ENCODE results near the gene LTC4S. TPM values are rescaled to one million over a fixed set of nuclear protein-coding genes. Genes with fewer than 3 reads are reported as not detected.

The LTC4S gene
- total RNA-seq, 1 donor from 2014 or later = 0.26 TPM

GRCh38 chr5:179827680-179828079 is 33.9 kb downstream of the LTC4S start:
- no peak for FAIRE-seq
- peak; percentile 35 for DNase-seq (ENCODE audit: low read depth)
- Histone ChIP-seq H3K4me3 (ENCODE audit: low read depth, low read length) (no peak overlapping the region), H3K27me3 (ENCODE audit: control insufficient read depth, insufficient read depth, low read length) (no peaks in the 10 kb centered on the region), H3K36me3 (ENCODE audit: control insufficient read depth, insufficient read depth, low read length) (peaks cover 60% of the 10 kb centered on the region)
- TF ChIP-seq CTCF (IDR thresholded peaks at IDR 0.05; ENCODE audit: insufficient read depth, low read length, severe bottlenecking) = no peak

- Histone ChIP-seq H3K27me3 (ENCODE audit: control insufficient read depth, insufficient read depth, low read length) (no peaks in the 10 kb centered on the region), H3K36me3 (ENCODE audit: control insufficient read depth, insufficient read depth, low read length) (peaks cover 63% of the 10 kb centered on the region), H3K4me3 (ENCODE audit: low read depth, low read length) (no peak overlapping the region)
- no peak for FAIRE-seq
- no peak for TF ChIP-seq CTCF (IDR thresholded peaks at IDR 0.05; ENCODE audit: insufficient read depth, low read length, severe bottlenecking)
- DNase-seq (ENCODE audit: low read depth) = no peak
These were observed 35.1 kb downstream of the LTC4S start for GRCh38 chr5:179828756-179829421.

DNA sequence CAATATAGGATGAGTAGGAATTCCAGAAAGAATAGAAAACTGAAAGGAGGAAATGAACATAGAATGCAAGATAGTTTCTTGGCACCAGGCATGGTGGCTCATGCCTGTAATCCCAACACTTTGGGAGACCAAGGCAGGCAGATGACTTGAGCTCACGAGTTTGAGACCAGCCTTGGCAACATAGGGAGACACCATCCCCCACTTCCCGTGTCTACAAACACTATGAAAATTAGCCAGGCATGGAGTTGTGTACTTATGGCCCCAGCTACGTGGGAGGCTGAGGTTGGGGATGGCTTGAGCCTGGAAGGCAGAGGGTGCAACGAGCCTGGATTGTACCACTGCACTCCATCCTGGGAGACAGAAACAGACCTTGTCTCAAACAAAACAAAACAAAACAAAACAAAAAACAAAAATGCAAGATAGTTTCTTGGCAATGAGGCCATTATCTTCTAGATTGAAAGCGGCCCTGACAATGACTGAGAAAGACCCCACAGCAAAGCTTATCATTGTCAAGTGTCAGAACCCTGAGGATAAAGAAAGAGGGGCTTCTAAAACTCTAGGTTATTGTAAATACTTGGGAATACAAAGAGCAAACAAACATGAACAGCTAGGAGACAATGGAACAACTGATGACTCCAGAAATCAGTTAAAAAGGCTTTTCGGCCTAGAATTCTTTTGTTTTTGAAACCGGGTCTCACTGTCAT is 36.1 kb downstream of the LTC4S start:
- DNase-seq (ENCODE audit: low read depth) (no peak), FAIRE-seq (no peak)
- H3K4me3 ChIP-seq (ENCODE audit: low read depth, low read length) = no peak overlapping the region
- no peak for TF ChIP-seq CTCF (IDR thresholded peaks at IDR 0.05; ENCODE audit: insufficient read depth, low read length, severe bottlenecking)
- H3K36me3 ChIP-seq (ENCODE audit: control insufficient read depth, insufficient read depth, low read length) = peaks cover 56% of the 10 kb centered on the region
- no peaks in the 10 kb centered on the region for H3K27me3 ChIP-seq (ENCODE audit: control insufficient read depth, insufficient read depth, low read length)

DNA sequence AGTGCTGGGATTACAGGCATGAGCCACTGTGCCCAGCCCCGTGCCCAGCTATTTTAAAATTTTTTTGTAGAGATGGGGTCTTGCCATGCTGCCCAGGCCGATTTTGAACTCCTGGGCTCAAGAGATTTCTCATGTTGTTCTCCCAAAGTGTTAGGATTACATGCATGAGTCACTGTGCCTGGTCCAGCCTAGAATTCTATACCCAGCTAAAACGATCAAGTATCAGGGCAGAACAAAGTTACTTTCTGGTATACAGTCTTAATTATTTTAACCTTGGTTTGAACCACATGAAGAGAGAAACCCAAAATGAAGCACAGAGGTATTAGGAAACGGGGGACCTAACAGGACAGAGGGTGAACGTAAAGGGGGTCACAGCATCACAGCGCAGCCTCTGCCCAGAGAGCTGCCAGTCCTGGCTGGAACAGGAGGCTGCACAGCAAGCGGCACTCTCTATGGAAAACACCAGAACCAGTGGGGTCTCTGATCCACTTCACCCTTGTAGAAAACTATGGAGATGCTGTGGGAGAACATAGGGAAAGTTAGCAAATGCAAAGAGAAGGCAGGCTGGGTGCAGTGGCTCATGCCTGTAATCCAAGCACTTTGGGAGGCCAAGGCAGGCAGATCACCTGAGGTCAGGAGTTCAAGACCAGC is 37.2 kb downstream of the LTC4S start:
- Histone ChIP-seq H3K4me3 (ENCODE audit: low read depth, low read length) (no peak overlapping the region), H3K27me3 (ENCODE audit: control insufficient read depth, insufficient read depth, low read length) (no peaks in the 10 kb centered on the region), H3K36me3 (ENCODE audit: control insufficient read depth, insufficient read depth, low read length) (peaks cover 46% of the 10 kb centered on the region)
- no peak for FAIRE-seq
- TF ChIP-seq CTCF (IDR thresholded peaks at IDR 0.05; ENCODE audit: insufficient read depth, low read length, severe bottlenecking) = no peak
- no peak for DNase-seq (ENCODE audit: low read depth)

DNA sequence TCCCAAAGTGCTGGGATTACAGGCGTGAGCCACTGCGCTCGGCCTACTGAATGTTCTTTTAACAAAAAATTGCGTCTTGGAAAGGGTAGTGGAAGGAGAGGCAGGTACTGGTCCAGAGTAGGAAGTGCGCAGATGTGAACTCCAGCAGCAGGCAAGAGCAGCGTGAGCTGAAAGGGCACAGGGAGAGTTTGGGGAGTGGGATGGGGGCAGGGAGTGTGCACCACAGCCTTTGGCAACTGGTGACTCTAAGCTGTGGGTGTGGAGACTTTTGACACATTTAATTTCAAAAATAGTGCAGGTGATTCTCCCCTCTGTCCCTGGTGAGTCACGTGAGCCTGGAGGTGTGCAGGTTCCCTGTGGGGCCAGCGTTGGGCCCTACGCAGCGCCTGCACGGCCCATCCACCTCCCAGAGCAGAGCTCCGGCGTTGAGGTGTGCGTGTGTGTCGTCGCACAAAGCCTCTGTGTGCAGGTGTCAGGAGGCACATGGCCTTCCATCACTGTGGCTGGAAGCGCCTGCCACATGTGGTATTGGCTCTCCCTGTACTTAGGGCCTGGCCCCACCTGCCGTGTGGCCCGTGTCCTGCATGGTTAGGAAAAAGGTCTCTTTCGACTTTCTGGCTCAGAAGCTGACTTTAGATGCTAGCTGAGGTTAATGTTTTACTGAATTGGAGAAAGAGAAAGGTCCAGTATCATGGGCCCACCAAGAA is 38.4 kb downstream of the LTC4S start:
- H3K4me3 ChIP-seq (ENCODE audit: low read depth, low read length) = no peak overlapping the region
- H3K27me3 ChIP-seq (ENCODE audit: control insufficient read depth, insufficient read depth, low read length) = no peaks in the 10 kb centered on the region
- H3K36me3 ChIP-seq (ENCODE audit: control insufficient read depth, insufficient read depth, low read length) = peaks cover 53% of the 10 kb centered on the region
- DNase-seq (ENCODE audit: low read depth) (no peak), FAIRE-seq (no peak)
- TF ChIP-seq CTCF (IDR thresholded peaks at IDR 0.05; ENCODE audit: insufficient read depth, low read length, severe bottlenecking) = no peak
